Measurements from ENCODE around the gene TP73.

Gene TP73

GRCh38 chr1:3611170-3612019, 40.9 kb upstream of the TP73 start, which contains the start of gene MEGF6:
Gene MEGF6, minus strand, starts transcription at chr1:3611508. Its CDS starts 240 bp downstream, at chr1:3611268.
- in situ Hi-C loops (cut with MboI; ENCODE audit: low sequenced_read_pairs, unreplicated experiment), result no loop called here
- no peak for TF ChIP-seq CTCF (IDR thresholded peaks at IDR 0.05; ENCODE audit: borderline replicate concordance, control extremely low read depth, extremely low read depth, insufficient read depth, missing control alignments)
- peak; percentile 70 for DNase-seq (ENCODE audit: low spot score)

GRCh38 chr1:3612123-3612522, 40.2 kb upstream of the TP73 start:
- DNase-seq (ENCODE audit: low spot score), result no peak
- TF ChIP-seq CTCF (IDR thresholded peaks at IDR 0.05; ENCODE audit: borderline replicate concordance, control extremely low read depth, extremely low read depth, insufficient read depth, missing control alignments), result no peak
- in situ Hi-C loops (cut with MboI; ENCODE audit: low sequenced_read_pairs, unreplicated experiment), result no loop called here

- no peak for DNase-seq (ENCODE audit: low spot score)
- in situ Hi-C loops (cut with MboI; ENCODE audit: low sequenced_read_pairs, unreplicated experiment), result no loop called here
- peak; percentile 22 for TF ChIP-seq CTCF (IDR thresholded peaks at IDR 0.05; ENCODE audit: borderline replicate concordance, control extremely low read depth, extremely low read depth, insufficient read depth, missing control alignments)
Observed at GRCh38 chr1:3614755-3615742, 37.3 kb upstream of the TP73 start.

GRCh38 chr1:3616861-3617260, 35.5 kb upstream of the TP73 start:
- in situ Hi-C loops (cut with MboI; ENCODE audit: low sequenced_read_pairs, unreplicated experiment), result no loop called here
- no peak for DNase-seq (ENCODE audit: low spot score)
- TF ChIP-seq CTCF (IDR thresholded peaks at IDR 0.05; ENCODE audit: borderline replicate concordance, control extremely low read depth, extremely low read depth, insufficient read depth, missing control alignments), result no peak

- in situ Hi-C loops (cut with MboI; ENCODE audit: low sequenced_read_pairs, unreplicated experiment), result no loop called here
- no peak for DNase-seq (ENCODE audit: low spot score)
- no peak for TF ChIP-seq CTCF (IDR thresholded peaks at IDR 0.05; ENCODE audit: borderline replicate concordance, control extremely low read depth, extremely low read depth, insufficient read depth, missing control alignments)
Observed at GRCh38 chr1:3617806-3618345, 34.4 kb upstream of the TP73 start.

GRCh38 chr1:3618531-3618880, 33.8 kb upstream of the TP73 start:
- TF ChIP-seq CTCF (IDR thresholded peaks at IDR 0.05; ENCODE audit: borderline replicate concordance, control extremely low read depth, extremely low read depth, insufficient read depth, missing control alignments), result no peak
- in situ Hi-C loops (cut with MboI; ENCODE audit: low sequenced_read_pairs, unreplicated experiment), result no loop called here
- DNase-seq (ENCODE audit: low spot score), result no peak

Measured in GM13976 (cell line).